Measurements from ENCODE around the gene MEF2A.

Gene MEF2A

DNA sequence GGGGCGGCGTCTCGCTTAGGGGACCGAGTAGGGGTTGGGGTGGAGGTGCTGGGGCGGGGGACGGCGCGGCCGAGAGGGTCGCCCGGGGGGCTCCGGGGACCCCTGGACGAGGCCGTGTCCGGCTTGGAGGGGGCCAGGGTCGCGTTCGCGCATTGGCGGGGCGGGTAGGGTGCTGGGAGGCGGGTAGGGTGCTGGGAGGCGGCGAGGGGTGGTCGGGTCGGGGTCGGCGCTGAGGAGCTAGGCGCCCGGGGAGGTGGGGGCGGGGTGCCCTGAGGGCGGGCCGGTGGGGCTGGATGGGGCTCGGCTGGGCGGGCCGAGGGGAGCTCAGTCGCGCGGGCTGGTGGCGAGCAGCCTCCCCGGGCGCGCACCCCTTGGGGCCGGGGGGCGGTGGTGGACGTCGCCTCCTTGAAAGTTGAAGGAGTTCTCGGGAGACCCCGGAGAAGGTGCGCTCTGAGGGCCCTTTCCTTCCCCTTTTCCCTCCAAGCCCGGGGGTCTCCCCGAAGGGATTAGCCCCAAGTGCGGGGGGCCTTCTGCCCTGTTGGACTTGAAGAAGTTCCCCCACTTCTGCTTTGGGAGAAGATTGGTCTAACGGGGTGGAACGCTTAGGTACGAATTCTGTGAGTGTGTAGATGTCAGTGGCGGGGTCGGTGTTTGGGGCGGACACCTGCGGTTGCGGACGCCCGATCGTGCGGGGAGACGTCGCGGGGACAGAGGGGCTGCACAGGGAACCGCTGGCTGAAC, 543 bp downstream of the MEF2A start:
- ChIA-PET CTCF (interaction anchor here (1.0 to 6.4 kb wide), 11 partner anchors 12 to 157 kb away, joined by 3 to 24 read pairs (median 4); no protein-coding TSS in a partner anchor), POLR2A (interaction anchor here (0.5 to 3.5 kb wide), 4 partner anchors 12 to 99 kb away, joined by 3 to 21 read pairs (median 6); no protein-coding TSS in a partner anchor)
- TF ChIP-seq, protein P1, sequence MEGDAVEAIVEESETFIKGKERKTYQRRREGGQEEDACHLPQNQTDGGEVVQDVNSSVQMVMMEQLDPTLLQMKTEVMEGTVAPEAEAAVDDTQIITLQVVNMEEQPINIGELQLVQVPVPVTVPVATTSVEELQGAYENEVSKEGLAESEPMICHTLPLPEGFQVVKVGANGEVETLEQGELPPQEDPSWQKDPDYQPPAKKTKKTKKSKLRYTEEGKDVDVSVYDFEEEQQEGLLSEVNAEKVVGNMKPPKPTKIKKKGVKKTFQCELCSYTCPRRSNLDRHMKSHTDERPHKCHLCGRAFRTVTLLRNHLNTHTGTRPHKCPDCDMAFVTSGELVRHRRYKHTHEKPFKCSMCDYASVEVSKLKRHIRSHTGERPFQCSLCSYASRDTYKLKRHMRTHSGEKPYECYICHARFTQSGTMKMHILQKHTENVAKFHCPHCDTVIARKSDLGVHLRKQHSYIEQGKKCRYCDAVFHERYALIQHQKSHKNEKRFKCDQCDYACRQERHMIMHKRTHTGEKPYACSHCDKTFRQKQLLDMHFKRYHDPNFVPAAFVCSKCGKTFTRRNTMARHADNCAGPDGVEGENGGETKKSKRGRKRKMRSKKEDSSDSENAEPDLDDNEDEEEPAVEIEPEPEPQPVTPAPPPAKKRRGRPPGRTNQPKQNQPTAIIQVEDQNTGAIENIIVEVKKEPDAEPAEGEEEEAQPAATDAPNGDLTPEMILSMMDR (IDR thresholded peaks at IDR 0.05; ENCODE audit: control extremely low read depth, extremely low read depth, low read depth, missing control alignments): no peak

DNA sequence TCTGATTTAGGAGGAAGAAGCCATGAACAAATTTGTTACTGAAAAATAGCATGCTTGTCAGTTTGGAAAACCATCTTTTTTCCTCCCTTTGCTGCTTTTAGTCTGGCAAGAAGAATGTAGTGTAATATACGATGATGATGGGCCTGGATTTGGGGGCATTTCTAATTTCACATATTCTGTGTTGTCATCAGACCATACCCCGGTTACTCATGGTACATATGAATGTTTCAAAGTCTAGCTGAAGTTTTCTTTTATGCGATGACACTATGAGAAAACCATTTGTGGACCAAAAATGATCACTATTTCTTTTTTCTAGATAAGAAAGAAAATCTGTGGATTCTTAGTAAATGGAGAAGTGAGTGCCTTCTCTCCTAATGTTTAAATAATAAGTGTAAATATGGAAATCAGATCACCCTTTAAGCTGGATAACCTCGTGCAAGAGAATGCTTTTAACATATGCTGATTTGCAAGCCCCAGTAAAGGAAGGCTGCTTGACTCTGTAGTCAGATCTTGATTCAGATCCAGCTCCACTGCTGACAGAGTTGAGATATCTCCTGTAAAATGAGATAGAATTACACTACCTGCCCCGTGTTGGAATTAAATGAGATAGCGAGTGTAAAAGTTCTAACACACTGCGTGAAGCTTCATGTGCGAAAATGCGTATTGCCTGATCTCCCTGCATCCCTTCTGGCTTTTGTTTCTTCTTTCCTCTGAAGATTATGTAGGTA, 3.0 kb downstream of the MEF2A start:
- TF ChIP-seq, protein P1 (IDR thresholded peaks at IDR 0.05; ENCODE audit: control extremely low read depth, extremely low read depth, low read depth, missing control alignments): no peak
- ChIA-PET POLR2A (no interaction called here), CTCF (interaction anchor here (0.7 to 6.4 kb wide), 7 partner anchors 9 to 160 kb away, joined by 3 to 24 read pairs (median 6); no protein-coding TSS in a partner anchor)
- DNase-seq (ENCODE audit: extremely low spot score): no peak

More for the DNA sequence above, 543 bp downstream of the MEF2A start:
- peak; percentile 52 for DNase-seq (ENCODE audit: extremely low spot score)

DNA sequence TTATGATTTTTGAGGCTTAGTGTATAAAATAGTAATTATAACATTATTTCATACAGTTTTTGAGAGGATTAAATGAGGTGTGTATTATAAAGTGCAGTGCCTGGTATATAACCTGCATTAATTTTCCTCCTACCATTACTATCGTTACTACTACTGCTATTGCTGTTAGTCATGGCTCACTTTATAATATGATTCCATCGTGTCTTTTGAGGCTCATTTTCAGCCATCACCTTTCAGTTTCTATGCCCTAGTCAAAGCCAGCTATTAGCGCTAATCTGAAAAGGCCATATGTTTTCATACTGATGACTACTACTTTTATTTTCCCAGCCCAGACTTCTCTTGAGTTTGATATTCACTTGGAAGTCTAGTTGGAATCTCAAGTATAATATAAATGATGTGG, 5.5 kb downstream of the MEF2A start:
- CTCF ChIA-PET: interaction anchor here (1.2 kb wide), 2 partner anchors 60 to 133 kb away, joined by 3 read pairs; no protein-coding TSS in a partner anchor
- TF ChIP-seq, protein P1 (IDR thresholded peaks at IDR 0.05; ENCODE audit: control extremely low read depth, extremely low read depth, low read depth, missing control alignments): no peak
- POLR2A ChIA-PET: no interaction called here
- no peak for DNase-seq (ENCODE audit: extremely low spot score)

DNA sequence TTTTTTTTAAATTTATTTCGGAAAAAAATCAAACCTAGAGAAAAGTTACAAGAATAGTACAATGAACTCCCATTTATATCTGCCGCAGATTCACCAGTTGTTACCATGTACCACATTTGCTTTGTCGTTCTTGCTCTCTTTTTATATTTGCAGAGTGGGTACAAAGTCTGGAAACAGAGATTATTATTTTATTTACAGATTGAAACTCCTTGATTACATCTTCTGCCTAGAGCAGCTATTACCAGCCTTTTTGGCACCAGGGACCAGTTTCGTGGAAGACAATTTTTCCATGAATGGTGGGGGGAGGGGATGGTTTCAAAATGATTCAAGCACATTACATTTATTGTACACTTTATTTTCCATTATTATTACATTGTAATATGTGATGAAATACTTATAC, 8.3 kb downstream of the MEF2A start:
- TF ChIP-seq, protein P1 (IDR thresholded peaks at IDR 0.05; ENCODE audit: control extremely low read depth, extremely low read depth, low read depth, missing control alignments): no peak
- DNase-seq (ENCODE audit: extremely low spot score): no peak
- ChIA-PET POLR2A (no interaction called here), CTCF (interaction anchor here (1.0 to 1.6 kb wide), 3 partner anchors 8 to 130 kb away, joined by 3 to 5 read pairs (median 3); no protein-coding TSS in a partner anchor)

DNA sequence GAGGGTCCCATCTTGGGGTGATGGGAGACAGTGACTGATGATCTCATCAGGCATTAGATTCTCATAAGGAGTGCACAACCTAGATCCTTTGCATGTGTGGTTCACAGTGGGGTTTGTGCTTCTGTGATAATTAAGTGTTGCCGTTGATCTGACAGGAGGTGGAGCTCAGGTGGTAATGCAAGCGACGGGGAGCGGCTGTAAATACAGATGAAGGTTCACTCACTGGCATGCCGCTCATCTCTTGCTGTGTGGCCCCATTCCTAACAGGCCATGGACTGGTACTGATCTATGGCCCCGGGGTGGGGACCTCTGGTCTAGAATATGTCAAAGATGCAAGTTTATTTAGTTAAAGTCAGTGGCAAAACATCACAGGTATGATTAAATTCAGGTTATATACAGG, 8.7 kb downstream of the MEF2A start:
- CTCF ChIA-PET: interaction anchor here (1.0 kb wide), 1 partner anchor 28 kb away, joined by 3 read pairs; no protein-coding TSS in a partner anchor
- TF ChIP-seq, protein P1 (IDR thresholded peaks at IDR 0.05; ENCODE audit: control extremely low read depth, extremely low read depth, low read depth, missing control alignments): no peak
- POLR2A ChIA-PET: no interaction called here
- no peak for DNase-seq (ENCODE audit: extremely low spot score)

DNA sequence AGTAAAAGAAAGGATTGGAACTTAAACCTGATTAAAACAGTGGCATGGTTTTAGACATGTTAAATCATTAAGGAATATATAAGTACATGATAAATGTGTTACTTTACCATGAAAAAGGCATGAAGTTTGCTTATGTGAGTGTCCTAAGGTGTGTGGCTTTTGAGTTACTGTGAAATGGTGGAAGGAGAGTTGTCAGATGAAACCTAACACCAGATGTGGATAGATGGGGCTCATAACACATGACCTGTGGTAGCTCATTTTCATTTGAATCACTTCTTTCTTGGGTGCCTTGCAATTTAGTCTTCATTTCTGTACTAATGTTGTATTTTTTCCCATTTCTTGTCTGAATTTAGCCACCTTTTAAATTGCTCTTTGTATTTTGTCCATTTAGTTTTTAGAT, 13.0 kb downstream of the MEF2A start:
- DNase-seq (ENCODE audit: extremely low spot score): no peak
- CTCF ChIA-PET: interaction anchor here (0.8 to 2.5 kb wide), 3 partner anchors 10 to 126 kb away, joined by 3 to 14 read pairs (median 3); no protein-coding TSS in a partner anchor
- TF ChIP-seq, protein P1 (IDR thresholded peaks at IDR 0.05; ENCODE audit: control extremely low read depth, extremely low read depth, low read depth, missing control alignments): no peak

More for the DNA sequence above, 13.0 kb downstream of the MEF2A start:
- POLR2A ChIA-PET: interaction anchor here (0.8 kb wide), 1 partner anchor 13 kb away, joined by 3 read pairs; the partner anchor contains the start of gene MEF2A
